Measurements from ENCODE around the gene ARHGAP44. TPM values are rescaled to one million over a fixed set of nuclear protein-coding genes. Genes with fewer than 3 reads are reported as not detected.

Gene ARHGAP44
- total RNA-seq, 1 donor from 2014 or later: 6.9 TPM

DNA sequence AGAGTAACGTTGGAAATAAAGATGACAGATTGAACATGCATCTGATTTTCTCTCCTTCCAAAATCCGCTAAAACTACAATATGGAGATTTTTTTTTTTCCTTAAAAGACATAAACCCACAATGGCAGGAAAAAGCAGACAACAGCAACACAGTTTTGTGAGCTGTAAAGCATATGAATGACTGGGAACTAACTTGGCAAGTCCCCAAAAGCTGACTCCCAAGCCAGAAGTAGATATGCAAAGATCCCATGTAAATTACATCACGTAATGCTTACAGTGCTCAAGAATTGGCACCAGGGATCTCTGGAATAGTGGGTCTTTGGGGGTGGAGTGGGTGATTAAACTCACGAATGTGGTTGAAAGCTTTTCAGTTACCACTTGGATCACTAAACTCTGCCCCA is 121.9 kb downstream of the ARHGAP44 start:
- Mint-ChIP-seq H3K36me3 (ENCODE audit: low read depth) (peaks cover 4% of the 10 kb centered on the region), H3K4me3 (no peak overlapping the region), H3K4me1 (no peaks in the 10 kb centered on the region), H3K27me3 (no peaks in the 10 kb centered on the region), H3K9me3 (peaks cover 8% of the 10 kb centered on the region), H3K27ac (no peak overlapping the region)
- ChIA-PET POLR2A (no interaction called here), CTCF (no interaction called here)
- no peak for TF ChIP-seq CTCF (IDR thresholded peaks at IDR 0.05)
- no peak for DNase-seq
- ATAC-seq (ENCODE audit: low read depth): no peak
- intact Hi-C loops (cut with micrococcal nuclease): no loop called here

- no peak for TF ChIP-seq CTCF (IDR thresholded peaks at IDR 0.05)
- no peaks in the 10 kb centered on the region for H3K9me3 Mint-ChIP-seq
- DNase-seq (no peak), ATAC-seq (ENCODE audit: low read depth) (no peak)
- intact Hi-C loops (cut with micrococcal nuclease): no loop called here
- CTCF ChIA-PET: no interaction called here
- no peak overlapping the region for H3K27ac Mint-ChIP-seq
- no peaks in the 10 kb centered on the region for H3K36me3 Mint-ChIP-seq (ENCODE audit: low read depth)
- no peak overlapping the region for H3K4me3 Mint-ChIP-seq
- no peaks in the 10 kb centered on the region for H3K4me1 Mint-ChIP-seq
- POLR2A ChIA-PET: no interaction called here
- H3K27me3 Mint-ChIP-seq: no peaks in the 10 kb centered on the region
Measured at GRCh38 chr17:12917399-12917798, 128.1 kb downstream of the ARHGAP44 start.

GRCh38 chr17:12918142-12918541 is 128.8 kb downstream of the ARHGAP44 start:
- no peak overlapping the region for H3K4me3 Mint-ChIP-seq
- no peaks in the 10 kb centered on the region for H3K9me3 Mint-ChIP-seq
- POLR2A ChIA-PET: no interaction called here
- H3K27ac Mint-ChIP-seq: no peak overlapping the region
- CTCF ChIA-PET: no interaction called here
- H3K36me3 Mint-ChIP-seq (ENCODE audit: low read depth): no peaks in the 10 kb centered on the region
- no peaks in the 10 kb centered on the region for H3K4me1 Mint-ChIP-seq
- no peaks in the 10 kb centered on the region for H3K27me3 Mint-ChIP-seq
- no peak for DNase-seq
- intact Hi-C loops (cut with micrococcal nuclease): no loop called here
- no peak for TF ChIP-seq CTCF (IDR thresholded peaks at IDR 0.05)
- no peak for ATAC-seq (ENCODE audit: low read depth)

GRCh38 chr17:12922120-12922519 is 132.8 kb downstream of the ARHGAP44 start:
- no peaks in the 10 kb centered on the region for H3K36me3 Mint-ChIP-seq (ENCODE audit: low read depth)
- no peak overlapping the region for H3K27ac Mint-ChIP-seq
- POLR2A ChIA-PET: no interaction called here
- CTCF ChIA-PET: no interaction called here
- intact Hi-C loops (cut with micrococcal nuclease): no loop called here
- no peaks in the 10 kb centered on the region for H3K4me1 Mint-ChIP-seq
- no peak overlapping the region for H3K4me3 Mint-ChIP-seq
- no peak for TF ChIP-seq CTCF (IDR thresholded peaks at IDR 0.05)
- DNase-seq (no peak), ATAC-seq (ENCODE audit: low read depth) (no peak)
- no peaks in the 10 kb centered on the region for H3K9me3 Mint-ChIP-seq
- no peaks in the 10 kb centered on the region for H3K27me3 Mint-ChIP-seq

GRCh38 chr17:12924614-12925013 is 135.3 kb downstream of the ARHGAP44 start:
- H3K4me1 Mint-ChIP-seq: no peaks in the 10 kb centered on the region
- no peaks in the 10 kb centered on the region for H3K36me3 Mint-ChIP-seq (ENCODE audit: low read depth)
- no peaks in the 10 kb centered on the region for H3K27me3 Mint-ChIP-seq
- POLR2A ChIA-PET: no interaction called here
- CTCF ChIA-PET: no interaction called here
- intact Hi-C loops (cut with micrococcal nuclease): no loop called here
- H3K9me3 Mint-ChIP-seq: no peaks in the 10 kb centered on the region
- no peak for ATAC-seq (ENCODE audit: low read depth)
- no peak for TF ChIP-seq CTCF (IDR thresholded peaks at IDR 0.05)
- H3K4me3 Mint-ChIP-seq: no peak overlapping the region
- DNase-seq: no peak
- no peak overlapping the region for H3K27ac Mint-ChIP-seq
